HepG2 (cell line): ENCODE results near the gene PLXNB2. TPM values are rescaled to one million over a fixed set of nuclear protein-coding genes. Genes with fewer than 3 reads are reported as not detected.

Source experiments
- ATAC-seq: fragments of 200-7000 bp; cut with Tn5 transposase; 3 replicates; pipeline ENCODE4 v1.9.1; 2020; ENCODE audit warnings: mild to moderate bottlenecking, moderate library complexity
- BruUV-seq: library from RNA; stranded (reverse); fragments of 400-500 nt; replicated peaks from 2 replicates; lab custom pipeline; 2021; lab: Mats Ljungman, UMichigan
- CTCF ChIA-PET: fragments of 300-600 bp; formaldehyde crosslinking; extraction: SDS; loops from one replicate; lab custom pipeline; 2021; ENCODE audit warnings: low total read pairs, inconsistent platforms, low intra/inter-chr PET ratio; lab: Yijun Ruan, JAX
- POLR2A ChIA-PET: fragments of 350-600 bp; sonication (Branson Sonifier 250); formaldehyde crosslinking; loops from one replicate; lab custom pipeline; 2020; ENCODE audit warnings: antibody characterized with exemption, inconsistent platforms; lab: Yijun Ruan, JAX
- DNase-seq: peaks from one replicate; pipeline ENCODE4 v3.0.0-alpha.2; 2015; ENCODE audit warnings: low spot score
- FAIRE-seq: peaks from 3 replicates; lab custom pipeline; 2011; peaks lifted over from hg19 to GRCh38; lab: Jason Lieb, UNC
- H2AFZ ChIP-seq: one replicate; pipeline ENCODE4 v1.6.1; 2011; ENCODE audit warnings: low read length, inconsistent platforms
- H3K27ac ChIP-seq: fragments of 300-600 bp; 3 replicates; pipeline ENCODE4 v1.8.0; 2011; ENCODE audit warnings: mixed run types, mild to moderate bottlenecking, mixed read lengths, low read length, inconsistent platforms; ENCODE audit not compliant: insufficient read depth; ENCODE audit errors: extremely low read length
- H3K27me3 ChIP-seq, 2 experiments: fragments of 200-600 bp in 1 of 2; 2 replicates in 1 of 2; 3 replicates in 1 of 2; pipeline versions ENCODE4 v1.6.0 to v1.8.0; 2011; ENCODE audit warnings: low read length in 2 of 2, mild to moderate bottlenecking in 2 of 2, moderate library complexity in 2 of 2, inconsistent platforms in 1 of 2; ENCODE audit not compliant: insufficient read depth in 2 of 2, control insufficient read depth in 1 of 2
- H3K36me3 ChIP-seq, 2 experiments: fragments of 200-600 bp in 1 of 2; replicated peaks in 1 of 2; 2 replicates in 1 of 2; 3 replicates in 1 of 2; pipeline versions ENCODE4 v1.5.1 to v1.8.0; 2011; ENCODE audit warnings: low read length in 2 of 2, inconsistent platforms in 1 of 2; ENCODE audit not compliant: insufficient read depth in 2 of 2, control insufficient read depth in 1 of 2
- H3K4me1 ChIP-seq: 2 replicates; pipeline ENCODE4 v1.5.1; 2012; ENCODE audit warnings: low read length, inconsistent platforms; ENCODE audit not compliant: insufficient read depth
- H3K4me2 ChIP-seq: 2 replicates; pipeline ENCODE4 v1.6.0; 2011; ENCODE audit warnings: low read depth, low read length, inconsistent platforms
- H3K4me3 ChIP-seq, 3 experiments: fragments of 200-600 bp in 1 of 3; sonication (generic), shearing (Covaris generic) in 1 of 3; replicated peaks in 1 of 3; 2 replicates each; pipeline ENCODE4 v1.5.1; 2011 to 2016; ENCODE audit warnings: low read length in 3 of 3, inconsistent platforms in 2 of 3, low read depth in 2 of 3, mild to moderate bottlenecking in 2 of 3, control low read depth in 1 of 3, mixed read lengths in 1 of 3; ENCODE audit not compliant: insufficient read depth in 1 of 3
- H3K79me2 ChIP-seq: one replicate; pipeline ENCODE4 v1.6.1; 2011; ENCODE audit warnings: low read length, inconsistent platforms; ENCODE audit not compliant: insufficient read depth
- H3K9ac ChIP-seq: 2 replicates; pipeline ENCODE4 v1.6.0; 2011; ENCODE audit warnings: mild to moderate bottlenecking, low read depth, low read length, inconsistent platforms; ENCODE audit not compliant: insufficient read depth
- H3K9me3 ChIP-seq: 2 replicates; pipeline ENCODE4 v1.5.1; 2012; ENCODE audit warnings: mild to moderate bottlenecking, low read length
- H4K20me1 ChIP-seq: 2 replicates; pipeline ENCODE4 v1.6.0; 2011; ENCODE audit warnings: inconsistent platforms, mild to moderate bottlenecking, low read length, moderate library complexity; ENCODE audit not compliant: insufficient read depth
- AHR ChIP-seq: IDR thresholded peaks from 2 replicates; pipeline ENCODE4 v1.6.1; 2018; ENCODE audit warnings: missing genetic modification reagents, missing compliant biosample characterization
- CBX1 ChIP-seq: IDR thresholded peaks from one replicate; pipeline ENCODE4 v1.6.1; 2016; ENCODE audit warnings: antibody characterized with exemption, low read depth
- DNMT1 ChIP-seq: sonication (generic); formaldehyde crosslinking; IDR thresholded peaks from 2 replicates; pipeline ENCODE4 v1.5.1; 2020; ENCODE audit warnings: mild to moderate bottlenecking, missing genetic modification reagents
- ETV5 ChIP-seq: IDR thresholded peaks from 2 replicates; pipeline ENCODE4 v1.6.1; 2018; ENCODE audit warnings: missing biosample characterization, missing genetic modification reagents, inconsistent platforms, borderline replicate concordance
- FIP1L1 ChIP-seq: fragments of 200-400 bp; formaldehyde crosslinking; IDR thresholded peaks from 2 replicates; pipeline ENCODE4 v1.6.1; 2018; ENCODE audit warnings: low read depth, mild to moderate bottlenecking, low read length, moderate library complexity, borderline replicate concordance; ENCODE audit not compliant: insufficient read depth
- GPBP1L1 ChIP-seq: sonication (generic); formaldehyde crosslinking; IDR thresholded peaks from 2 replicates; pipeline ENCODE4 v1.5.0; 2020; ENCODE audit warnings: mild to moderate bottlenecking, missing genetic modification reagents
- ISX ChIP-seq: sonication (generic); formaldehyde crosslinking; conservative IDR thresholded peaks from 2 replicates; pipeline ENCODE4 v1.5.0; 2020; ENCODE audit warnings: missing genetic modification reagents
- JUND ChIP-seq: sonication (generic); formaldehyde crosslinking; IDR thresholded peaks from 2 replicates; pipeline ENCODE4 v1.8.0; 2022; ENCODE audit warnings: mild to moderate bottlenecking, missing genetic modification reagents
- KDM5B ChIP-seq: sonication (generic); formaldehyde crosslinking; IDR thresholded peaks from 2 replicates; pipeline ENCODE4 v1.4.0; 2020; ENCODE audit warnings: missing genetic modification reagents, mild to moderate bottlenecking, borderline replicate concordance
- MTA1 ChIP-seq: sonication (generic); formaldehyde crosslinking; IDR thresholded peaks from 2 replicates; pipeline ENCODE4 v1.4.0; 2020; ENCODE audit warnings: missing genetic modification reagents, mild to moderate bottlenecking, borderline replicate concordance
- SMAD1 ChIP-seq: sonication (generic); formaldehyde crosslinking; IDR thresholded peaks from 2 replicates; pipeline ENCODE4 v1.4.0; 2020; ENCODE audit warnings: missing genetic modification reagents, low read depth, mild to moderate bottlenecking, borderline replicate concordance
- THAP9 ChIP-seq: sonication (generic); formaldehyde crosslinking; IDR thresholded peaks from 2 replicates; pipeline ENCODE4; 2020; ENCODE audit warnings: missing genetic modification reagents, mild to moderate bottlenecking, borderline replicate concordance
- ZFX ChIP-seq: sonication (generic); formaldehyde crosslinking; IDR thresholded peaks from 2 replicates; pipeline ENCODE4 v1.4.0; 2020; ENCODE audit warnings: mild to moderate bottlenecking, low read depth, missing genetic modification reagents, moderate library complexity
- ZNF335 ChIP-seq: sonication (generic); formaldehyde crosslinking; IDR thresholded peaks from 2 replicates; pipeline ENCODE4 v1.4.0; 2020; ENCODE audit warnings: missing genetic modification reagents
- ZNF530 ChIP-seq: sonication (generic); formaldehyde crosslinking; IDR thresholded peaks from 2 replicates; pipeline ENCODE4 v1.5.0; 2020; ENCODE audit warnings: low read depth, mild to moderate bottlenecking, missing genetic modification reagents
- ZNF557 ChIP-seq: sonication (generic); formaldehyde crosslinking; IDR thresholded peaks from 2 replicates; pipeline ENCODE4 v1.4.0; 2020; ENCODE audit warnings: missing genetic modification reagents
- ZZZ3 ChIP-seq: sonication (generic); formaldehyde crosslinking; IDR thresholded peaks from 2 replicates; pipeline ENCODE4 v1.4.0; 2020; ENCODE audit warnings: missing genetic modification reagents, mild to moderate bottlenecking, borderline replicate concordance
- WGBS: methylation state at CpG from one replicate; pipeline ENCODE4 v1.1.6; 2017; ENCODE audit warnings: low lambda C conversion rate; 5-methylcytosine and 5-hydroxymethylcytosine counted together
- in situ Hi-C: cut with HindIII; loops from 2 replicates; pipeline ENCODE4 v1.10.0; 2017; ENCODE audit warnings: low pct_unique_long_range_greater_than_20kb; ENCODE audit not compliant: extremely low pct_ligation_motif_present
- intact Hi-C: fragments of 100-400 bp; cut with micrococcal nuclease; formaldehyde crosslinking; loops from one replicate; pipeline ENCODE4 v1.10.0; 2022; ENCODE audit not compliant: unreplicated experiment
- polyA plus RNA-seq, 8 experiments: library from polyadenylated mRNA; depleted of rRNA in 3 of 8; stranded (reverse) in 7 of 8; unstranded in 1 of 8; fragments of >200 nt; fragmentation: Illumina TruSeq in 4 of 8; extraction: Trizol in 4 of 8; gene quantifications; 2 replicates each; pipeline versions ENCODE4 v1.2.1 to v1.2.3, GENCODE V29; 2011 to 2016; ENCODE audit warnings: low read depth in 4 of 8, missing spikeins in 1 of 8, mixed read lengths in 1 of 8; ENCODE audit not compliant: insufficient read depth in 1 of 8
- total RNA-seq, 5 experiments: library from RNA; depleted of rRNA; stranded (reverse); fragments of >200 nt; fragmentation: Illumina TruSeq; extraction: Trizol; gene quantifications; 2 replicates each; pipeline ENCODE4 v1.2.3, GENCODE V29; 2016; ENCODE audit warnings: low read depth in 1 of 5
- TF ChIP-seq, protein P1 (sequence below): sonication (generic); formaldehyde crosslinking; IDR thresholded peaks from 2 replicates; pipeline ENCODE4 v1.5.0; 2020; ENCODE audit warnings: missing genetic modification reagents, mild to moderate bottlenecking, borderline replicate concordance

The PLXNB2 gene
- total and polyA plus RNA-seq, 2 of the 13 experiments (the other 11 are each of a cell fraction or from before 2014, with no cell fraction given) = 32.6 to 68.9 TPM

DNA sequence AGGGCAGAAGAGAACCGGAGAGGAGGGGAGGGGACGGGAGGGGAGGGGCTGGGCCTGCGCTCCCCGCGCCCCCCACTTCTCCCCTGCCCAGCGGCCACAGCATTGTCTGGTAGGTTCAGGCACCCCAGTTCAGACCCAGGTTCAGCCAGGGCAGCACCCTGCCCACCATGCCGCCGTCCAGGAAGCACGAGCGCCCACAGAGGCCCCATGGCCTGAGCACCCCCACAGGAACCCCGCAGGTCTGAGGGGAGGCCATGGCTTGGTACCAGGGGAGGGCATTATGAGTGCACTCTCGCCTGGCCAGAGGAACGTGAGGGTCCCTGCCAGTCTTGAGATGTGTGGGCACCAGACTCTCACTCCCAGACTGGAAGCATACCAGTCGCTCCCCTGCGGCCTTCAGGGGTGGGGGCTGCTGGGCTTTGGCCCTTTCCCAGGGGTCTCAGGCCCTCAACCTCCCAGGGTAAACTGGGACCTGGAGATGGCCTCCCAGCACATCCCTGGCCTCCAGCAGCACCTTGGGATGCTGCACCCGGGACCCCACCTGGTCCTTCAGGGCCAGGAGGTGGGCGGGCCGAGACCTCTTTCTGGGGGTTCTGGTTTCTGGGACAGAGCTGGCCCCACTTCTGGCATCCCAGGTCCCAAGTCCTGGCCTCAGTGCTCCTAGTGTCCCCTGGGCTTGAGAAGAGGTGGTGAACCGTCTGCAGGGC is 597 bp upstream of the PLXNB2 start:
- FAIRE-seq = no peak
- POLR2A ChIA-PET = interaction anchor here (0.6 to 6.7 kb wide), 9 partner anchors 11 to 46 kb away, joined by 3 to 126 read pairs (median 5); partner anchors contain the start of gene MAPK12
- Histone ChIP-seq H3K79me2 (peaks cover 37% of the 10 kb centered on the region), H3K27me3 (no peaks in the 10 kb centered on the region), H3K4me1 (peaks cover 76% of the 10 kb centered on the region), H3K9me3 (no peaks in the 10 kb centered on the region), H3K36me3 (peaks cover 0 to 2% of the 10 kb centered on the region in 2 experiments; a peak in 1 of 5 replicates), H3K4me3 (peak overlapping the region in 1 of 3 experiments; percentile 67; a peak in 1 of 6 replicates), H3K27ac (peak overlapping the region; percentile 58), H2AFZ (no peak overlapping the region), H4K20me1 (no peaks in the 10 kb centered on the region), H3K9ac (peak overlapping the region; percentile 38), H3K4me2 (peak overlapping the region; percentile 81)
- in situ Hi-C loops = no loop called here
- CTCF ChIA-PET = interaction anchor here (1.0 kb wide), 1 partner anchor 31 kb away, joined by 3 read pairs; no protein-coding TSS in a partner anchor
- DNase-seq = no peak
- no TSS peak for BruUV-seq
- WGBS = 14% methylated on average over 10 of the region's 19 CpGs
- ATAC-seq = peak; percentile 19
- intact Hi-C loops = loop anchor here (1.0 to 2.0 kb wide), 3 partner anchors 11 to 15 kb away; no protein-coding TSS in a partner anchor
- TF ChIP-seq THAP9 (CRISPR knock-in tag) = no peak
- TF ChIP-seq MTA1 (CRISPR knock-in tag) = peak; percentile 19; the same call in 1 of the 2 replicates
- TF ChIP-seq GPBP1L1 (CRISPR knock-in tag) = no peak
- no peak for TF ChIP-seq JUND (CRISPR knock-in tag)
- 0 out of 2 replicates have a peak, but pooled peaks have one; percentile 18 for TF ChIP-seq ZNF557 (CRISPR knock-in tag)
- TF ChIP-seq AHR (CRISPR knock-in tag) = no peak
- 0 out of 2 replicates have a peak, but pooled peaks have one; percentile 53 for TF ChIP-seq ISX
- peak; percentile 32; the same call in 1 of the 2 replicates for TF ChIP-seq KDM5B (CRISPR knock-in tag)
- no peak for TF ChIP-seq ETV5 (CRISPR knock-in tag)
- TF ChIP-seq SMAD1 (CRISPR knock-in tag) = no peak
- TF ChIP-seq, protein P1, sequence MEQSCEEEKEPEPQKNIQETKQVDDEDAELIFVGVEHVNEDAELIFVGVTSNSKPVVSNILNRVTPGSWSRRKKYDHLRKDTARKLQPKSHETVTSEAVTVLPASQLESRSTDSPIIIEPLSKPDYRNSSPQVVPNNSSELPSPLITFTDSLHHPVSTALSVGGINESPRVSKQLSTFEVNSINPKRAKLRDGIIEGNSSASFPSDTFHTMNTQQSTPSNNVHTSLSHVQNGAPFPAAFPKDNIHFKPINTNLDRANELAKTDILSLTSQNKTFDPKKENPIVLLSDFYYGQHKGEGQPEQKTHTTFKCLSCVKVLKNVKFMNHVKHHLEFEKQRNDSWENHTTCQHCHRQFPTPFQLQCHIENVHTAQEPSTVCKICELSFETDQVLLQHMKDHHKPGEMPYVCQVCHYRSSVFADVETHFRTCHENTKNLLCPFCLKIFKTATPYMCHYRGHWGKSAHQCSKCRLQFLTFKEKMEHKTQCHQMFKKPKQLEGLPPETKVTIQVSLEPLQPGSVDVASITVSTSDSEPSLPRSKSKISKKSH = no peak
- TF ChIP-seq ZFX = no peak
- TF ChIP-seq CBX1 = no peak
- TF ChIP-seq DNMT1 (CRISPR knock-in tag) = no peak
- TF ChIP-seq ZZZ3 (CRISPR knock-in tag) = no peak
- no peak for TF ChIP-seq FIP1L1
- TF ChIP-seq ZNF530 (CRISPR knock-in tag) = no peak
- TF ChIP-seq ZNF335 (CRISPR knock-in tag) = no peak
